SK-N-MC (cell line): ENCODE results near the gene ITGA2B.

Experiments used
- EZH2 ChIP-seq: fragments of 200-600 bp; sonication (generic); IDR thresholded peaks from one replicate; pipeline ENCODE4 v1.6.1; 2017; ENCODE audit warnings: antibody characterized with exemption
- FOXP2 ChIP-seq: optimal IDR thresholded peaks from 2 replicates; pipeline ENCODE3; 2011; ENCODE audit warnings: mild to moderate bottlenecking, moderate library complexity; ENCODE audit not compliant: insufficient read depth; ENCODE audit errors: extremely low read length, control extremely low read depth
- POLR2AphosphoS5 ChIP-seq: IDR thresholded peaks from 2 replicates; pipeline ENCODE4 v1.6.1; 2012; ENCODE audit warnings: mild to moderate bottlenecking, low read depth, low read length, borderline replicate concordance

DNA sequence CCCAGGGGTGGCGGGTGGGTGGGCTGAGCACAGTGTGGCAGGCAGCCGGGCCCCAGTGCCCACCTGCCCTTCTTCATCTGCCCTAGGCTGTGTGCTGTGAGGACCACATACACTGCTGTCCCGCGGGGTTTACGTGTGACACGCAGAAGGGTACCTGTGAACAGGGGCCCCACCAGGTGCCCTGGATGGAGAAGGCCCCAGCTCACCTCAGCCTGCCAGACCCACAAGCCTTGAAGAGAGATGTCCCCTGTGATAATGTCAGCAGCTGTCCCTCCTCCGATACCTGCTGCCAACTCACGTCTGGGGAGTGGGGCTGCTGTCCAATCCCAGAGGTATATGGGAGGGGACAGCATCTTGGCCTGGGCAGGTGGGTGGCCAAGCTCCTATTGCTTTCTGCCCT, 38.0 kb downstream of the ITGA2B start:
- TF ChIP-seq POLR2AphosphoS5: no peak
- TF ChIP-seq EZH2: no peak
- TF ChIP-seq FOXP2: no peak
